ENCODE measurements around the gene MRPL44.
A peak's percentile ranks its signal among the peaks of the same experiment; 100 is the strongest.
"Not testable (repeated sequence)": the region's sequence is repeated elsewhere in the genome, so short reads cannot be mapped to it uniquely, and the experiment has no call there.

The MRPL44 gene

GRCh38 chr2:223935459-223936125 lies 21.7 kb upstream of the MRPL44 start:
- DNase-seq (ENCODE audit: low spot score) (no peak), FAIRE-seq (no peak)

- FAIRE-seq, result no peak
- DNase-seq (ENCODE audit: low spot score), result no peak
These were observed 20.4 kb upstream of the MRPL44 start for GRCh38 chr2:223936862-223937326.

GRCh38 chr2:223937535-223937934 lies 19.7 kb upstream of the MRPL44 start:
- no peak for FAIRE-seq

GRCh38 chr2:223939438-223939837 lies 17.8 kb upstream of the MRPL44 start:
- FAIRE-seq; DNase-seq (ENCODE audit: low spot score): not testable (repeated sequence)

More at GRCh38 chr2:223937535-223937934, 19.7 kb upstream of the MRPL44 start:
- no peak for DNase-seq (ENCODE audit: low spot score)

GRCh38 chr2:223941579-223942277 lies 15.5 kb upstream of the MRPL44 start:
- FAIRE-seq (no peak), DNase-seq (ENCODE audit: low spot score) (peak; percentile 68)

GRCh38 chr2:223943135-223943534 lies 14.1 kb upstream of the MRPL44 start:
- DNase-seq (ENCODE audit: low spot score) (no peak), FAIRE-seq (no peak)

- no peak for FAIRE-seq
- peak; percentile 39 for DNase-seq (ENCODE audit: low spot score)
These were observed 13.7 kb upstream of the MRPL44 start for GRCh38 chr2:223943561-223944008.

GRCh38 chr2:223944166-223944702 lies 13.0 kb upstream of the MRPL44 start:
- DNase-seq (ENCODE audit: low spot score) (peak; percentile 35), FAIRE-seq (no peak)

GRCh38 chr2:223944703-223945531 lies 12.3 kb upstream of the MRPL44 start, which contains the start of gene WDFY1:
Gene WDFY1, minus strand, starts transcription at chr2:223945335. Its CDS starts 51 bp downstream, at chr2:223945284.
- DNase-seq (ENCODE audit: low spot score) (peak; percentile 95), FAIRE-seq (peak; percentile 52)

- DNase-seq (ENCODE audit: low spot score) (no peak), FAIRE-seq (no peak)
These were observed 11.5 kb upstream of the MRPL44 start for GRCh38 chr2:223945755-223946154.

GRCh38 chr2:223947711-223948205 lies 9.5 kb upstream of the MRPL44 start:
- FAIRE-seq, result no peak

GRCh38 chr2:223949241-223949840 lies 7.9 kb upstream of the MRPL44 start:
- FAIRE-seq, result no peak
- DNase-seq (ENCODE audit: low spot score), result no peak

More at GRCh38 chr2:223947711-223948205, 9.5 kb upstream of the MRPL44 start:
- DNase-seq (ENCODE audit: low spot score), result no peak

- FAIRE-seq (no peak), DNase-seq (ENCODE audit: low spot score) (no peak)
These were observed 6.6 kb upstream of the MRPL44 start for GRCh38 chr2:223950448-223951347.

GRCh38 chr2:223952280-223952968 lies 4.8 kb upstream of the MRPL44 start:
- DNase-seq (ENCODE audit: low spot score) (no peak), FAIRE-seq (no peak)

- no peak for DNase-seq (ENCODE audit: low spot score)
- FAIRE-seq, result no peak
These were observed 2.9 kb upstream of the MRPL44 start for GRCh38 chr2:223954401-223954800.

- no peak for FAIRE-seq
These were observed 963 bp upstream of the MRPL44 start for GRCh38 chr2:223956300-223956699.

GRCh38 chr2:223959688-223960087 lies 2.4 kb downstream of the MRPL44 start:
- FAIRE-seq (no peak), DNase-seq (ENCODE audit: low spot score) (no peak)

More at GRCh38 chr2:223956300-223956699, 963 bp upstream of the MRPL44 start:
- no peak for DNase-seq (ENCODE audit: low spot score)

GRCh38 chr2:223967981-223968380 lies 10.7 kb downstream of the MRPL44 start:
- DNase-seq (ENCODE audit: low spot score), result no peak
- no peak for FAIRE-seq

- DNase-seq (ENCODE audit: low spot score), result no peak
- FAIRE-seq, result no peak
These were observed 12.1 kb downstream of the MRPL44 start for GRCh38 chr2:223969315-223969714.

Measured in urothelium cell line (cell line).